AG04449 (cell line): ENCODE data around the gene SNX19.

Source experiments
- CTCF ChIA-PET: fragments of 350-600 bp; formaldehyde crosslinking; extraction: SDS; loops from one replicate; lab custom pipeline; 2021; ENCODE audit warnings: antibody characterized with exemption; lab: Yijun Ruan, JAX
- POLR2A ChIA-PET: fragments of 400-600, 350-600 bp; formaldehyde crosslinking; extraction: SDS; loops from one replicate; lab custom pipeline; 2020; ENCODE audit warnings: antibody characterized with exemption, inconsistent platforms; lab: Yijun Ruan, JAX
- DNase-seq: peaks from one replicate; pipeline ENCODE4 v3.0.0-alpha.2; 2010; ENCODE audit warnings: low read depth, low spot score
- H3K4me3 ChIP-seq: 2 replicates; pipeline ENCODE4 v1.5.1; 2011; ENCODE audit warnings: low read depth, mild to moderate bottlenecking, control low read depth, low read length
- CTCF ChIP-seq: IDR thresholded peaks from one replicate; pipeline ENCODE4 v1.5.1; 2011; ENCODE audit warnings: mild to moderate bottlenecking, moderate library complexity, low read length, control low read depth, inconsistent platforms; ENCODE audit not compliant: insufficient read depth; ENCODE audit errors: missing control alignments

Gene SNX19

GRCh38 chr11:130846606-130847005 lies 69.7 kb downstream of the SNX19 start:
- TF ChIP-seq CTCF: no peak
- CTCF ChIA-PET: interaction anchor here (1.0 to 10.3 kb wide), 4 partner anchors 13 to 412 kb away, joined by 3 to 85 read pairs (median 30); no protein-coding TSS in a partner anchor

GRCh38 chr11:130842001-130842400 lies 74.3 kb downstream of the SNX19 start:
- no peak for DNase-seq
- no peak for TF ChIP-seq CTCF
- POLR2A ChIA-PET: no interaction called here
- CTCF ChIA-PET: interaction anchor here (1.5 to 10.3 kb wide), 3 partner anchors 18 to 407 kb away, joined by 3 to 85 read pairs (median 56); no protein-coding TSS in a partner anchor
- H3K4me3 ChIP-seq: no peak overlapping the region

More at GRCh38 chr11:130846606-130847005, 69.7 kb downstream of the SNX19 start:
- POLR2A ChIA-PET: no interaction called here
- H3K4me3 ChIP-seq: no peak overlapping the region
- no peak for DNase-seq

GRCh38 chr11:130840679-130841078 lies 75.6 kb downstream of the SNX19 start:
- CTCF ChIA-PET: interaction anchor here (1.4 to 10.3 kb wide), 5 partner anchors 13 to 409 kb away, joined by 3 to 85 read pairs (median 23); no protein-coding TSS in a partner anchor
- POLR2A ChIA-PET: no interaction called here
- no peak for DNase-seq
- no peak overlapping the region for H3K4me3 ChIP-seq
- no peak for TF ChIP-seq CTCF

- no peak overlapping the region for H3K4me3 ChIP-seq
- ChIA-PET CTCF (interaction anchor here (0.9 to 10.3 kb wide), 7 partner anchors 9 to 409 kb away, joined by 3 to 85 read pairs (median 8); no protein-coding TSS in a partner anchor), POLR2A (interaction anchor here (0.6 kb wide), 1 partner anchor 209 kb away, joined by 3 read pairs; no protein-coding TSS in a partner anchor)
- no peak for TF ChIP-seq CTCF
- DNase-seq: no peak
These were observed 76.2 kb downstream of the SNX19 start for GRCh38 chr11:130839981-130840666.

GRCh38 chr11:130837194-130837593 lies 79.1 kb downstream of the SNX19 start:
- no peak for DNase-seq
- ChIA-PET CTCF (interaction anchor here (0.6 to 10.3 kb wide), 6 partner anchors 11 to 403 kb away, joined by 3 to 85 read pairs (median 4); no protein-coding TSS in a partner anchor), POLR2A (no interaction called here)
- no peak for TF ChIP-seq CTCF
- no peak overlapping the region for H3K4me3 ChIP-seq

- DNase-seq: no peak
- ChIA-PET POLR2A (no interaction called here), CTCF (interaction anchor here (1.6 to 4.1 kb wide), 3 partner anchors 11 to 403 kb away, joined by 4 to 30 read pairs (median 5); no protein-coding TSS in a partner anchor)
- no peak overlapping the region for H3K4me3 ChIP-seq
- no peak for TF ChIP-seq CTCF
These were observed 81.4 kb downstream of the SNX19 start for GRCh38 chr11:130834886-130835285.
